ENCODE data around the gene SLC1A4. TPM values are rescaled to one million over a fixed set of nuclear protein-coding genes. Genes with fewer than 3 reads are reported as not detected.
A peak's percentile ranks its signal among the peaks of the same experiment; 100 is the strongest.

SLC1A4 gene
- total RNA-seq, 1 experiment from 2014 or later = 12.9 TPM

GRCh38 chr2:65057391-65058052 is 68.3 kb downstream of the SLC1A4 start:
- POLR2A ChIA-PET = interaction anchor here (0.5 kb wide), 1 partner anchor 378 kb away, joined by 4 read pairs; no protein-coding TSS in a partner anchor
- CTCF ChIA-PET = no interaction called here
- H3K27me3 ChIP-seq (ENCODE audit: control insufficient read depth, insufficient read depth, low read length) = no peaks in the 10 kb centered on the region
- in situ Hi-C loops (cut with HindIII; ENCODE audit: low pct_unique_long_range_greater_than_20kb, low sequenced_read_pairs) (no loop called here), intact Hi-C loops (cut with micrococcal nuclease; ENCODE audit: unreplicated experiment) (no loop called here)
- no peak for TF ChIP-seq REST (IDR thresholded peaks at IDR 0.05; ENCODE audit: insufficient read depth in 1 of 2, low read depth in 2 of 2, low read length in 1 of 2)
- no peak for TF ChIP-seq POLR2AphosphoS5 (IDR thresholded peaks at IDR 0.05; ENCODE audit: low read depth, low read length)
- TF ChIP-seq TCF7L2 (IDR thresholded peaks at IDR 0.05; ENCODE audit: low read depth, low read length) = no peak
- DNase-seq (ENCODE audit: low read depth, low spot score) (no peak), ATAC-seq (no peak)
- TSS peak; percentile 79 for BruUV-seq (replicated peaks)
- no peaks in the 10 kb centered on the region for H3K9me3 ChIP-seq (ENCODE audit: control insufficient read depth, insufficient read depth, low read depth, low read length)
- H3K4me1 ChIP-seq (ENCODE audit: control insufficient read depth, insufficient read depth, low read length) = peaks cover 13% of the 10 kb centered on the region
- H3K36me3 ChIP-seq (ENCODE audit: control insufficient read depth, insufficient read depth, low read length) = no peaks in the 10 kb centered on the region; the same call in 1 of the 2 replicates
- H3K27ac ChIP-seq (ENCODE audit: low read length) = peak overlapping the region; percentile 78
- H3K4me3 ChIP-seq (ENCODE audit: low read depth in 2 of 2, low read length in 2 of 2) = peak overlapping the region; percentile 79

GRCh38 chr2:65059071-65059470 is 69.9 kb downstream of the SLC1A4 start:
- ChIA-PET POLR2A (no interaction called here), CTCF (no interaction called here)
- intact Hi-C loops (cut with micrococcal nuclease; ENCODE audit: unreplicated experiment) = no loop called here
- ATAC-seq (no peak), DNase-seq (ENCODE audit: low read depth, low spot score) (no peak)
- no peaks in the 10 kb centered on the region for H3K9me3 ChIP-seq (ENCODE audit: control insufficient read depth, insufficient read depth, low read depth, low read length)
- H3K4me3 ChIP-seq (ENCODE audit: low read depth in 2 of 2, low read length in 2 of 2) = no peak overlapping the region
- no peak overlapping the region for H3K27ac ChIP-seq (ENCODE audit: low read length)
- H3K36me3 ChIP-seq (ENCODE audit: control insufficient read depth, insufficient read depth, low read length) = no peaks in the 10 kb centered on the region; the same call in 1 of the 2 replicates
- no TSS peak for BruUV-seq (replicated peaks)
- H3K4me1 ChIP-seq (ENCODE audit: control insufficient read depth, insufficient read depth, low read length) = peaks cover 13% of the 10 kb centered on the region
- no peaks in the 10 kb centered on the region for H3K27me3 ChIP-seq (ENCODE audit: control insufficient read depth, insufficient read depth, low read length)
- TF ChIP-seq SIN3A (IDR thresholded peaks at IDR 0.05; ENCODE audit: borderline replicate concordance, insufficient read depth, low read depth, low read length) (no peak), CTCF (IDR thresholded peaks at IDR 0.05) (no peak), TCF7L2 (IDR thresholded peaks at IDR 0.05; ENCODE audit: low read depth, low read length) (no peak), REST (IDR thresholded peaks at IDR 0.05; ENCODE audit: insufficient read depth in 1 of 2, low read depth in 2 of 2, low read length in 1 of 2) (no peak), POLR2AphosphoS5 (IDR thresholded peaks at IDR 0.05; ENCODE audit: low read depth, low read length) (no peak)
- in situ Hi-C loops (cut with HindIII; ENCODE audit: low pct_unique_long_range_greater_than_20kb, low sequenced_read_pairs) = no loop called here

All from Panc1 (cell line).